NCI-H146 (cell line): ENCODE data around the gene SNRK.

Experiments used
- DNase-seq: peaks from one replicate; lab custom pipeline; 2025; lab: John Stamatoyannopoulos, UW

SNRK gene

DNA sequence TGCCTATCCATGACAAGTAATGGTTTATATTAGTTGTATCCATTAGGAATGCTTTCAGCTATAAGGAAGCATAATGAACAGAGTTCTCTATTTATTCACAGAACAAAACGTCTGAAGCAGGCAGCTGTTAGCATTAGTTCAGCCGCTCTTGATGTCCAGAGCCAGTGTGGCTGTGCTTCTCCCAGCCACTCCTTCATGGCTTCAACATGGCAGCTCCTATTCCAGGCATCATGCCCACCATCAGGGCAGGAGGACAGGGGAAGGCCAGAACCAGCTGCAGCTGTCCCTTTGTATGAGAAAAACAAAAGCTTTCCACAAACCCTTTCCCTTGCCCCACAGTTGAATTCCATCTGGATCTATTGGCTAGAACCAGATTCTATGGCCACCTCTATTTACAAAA, 12.9 kb upstream of the SNRK start:
- DNase-seq: no peak

- DNase-seq: no peak
Measured at GRCh38 chr3:43279082-43279481, 7.3 kb upstream of the SNRK start.

DNA sequence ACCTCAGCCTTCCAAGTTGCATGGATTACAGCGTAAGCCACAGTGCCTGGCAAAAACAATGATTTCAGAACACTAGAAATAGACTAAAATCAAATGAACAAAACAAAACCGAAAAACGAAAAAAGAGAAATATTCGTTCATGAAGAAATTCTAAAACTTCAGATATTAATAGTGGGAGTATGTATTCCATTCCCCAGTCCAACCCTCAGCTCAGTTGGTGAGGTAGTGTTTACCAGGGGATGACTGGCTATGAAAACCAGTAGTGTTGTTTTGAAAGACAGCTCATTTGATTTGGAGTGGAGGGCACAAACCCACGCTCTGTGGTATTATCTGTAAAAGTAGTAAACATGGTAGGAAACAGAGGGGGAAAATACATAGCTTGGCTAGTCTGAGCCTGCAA, 6.8 kb upstream of the SNRK start:
- DNase-seq: no peak

- DNase-seq: no peak
Measured at GRCh38 chr3:43281020-43281419, 5.3 kb upstream of the SNRK start.

DNA sequence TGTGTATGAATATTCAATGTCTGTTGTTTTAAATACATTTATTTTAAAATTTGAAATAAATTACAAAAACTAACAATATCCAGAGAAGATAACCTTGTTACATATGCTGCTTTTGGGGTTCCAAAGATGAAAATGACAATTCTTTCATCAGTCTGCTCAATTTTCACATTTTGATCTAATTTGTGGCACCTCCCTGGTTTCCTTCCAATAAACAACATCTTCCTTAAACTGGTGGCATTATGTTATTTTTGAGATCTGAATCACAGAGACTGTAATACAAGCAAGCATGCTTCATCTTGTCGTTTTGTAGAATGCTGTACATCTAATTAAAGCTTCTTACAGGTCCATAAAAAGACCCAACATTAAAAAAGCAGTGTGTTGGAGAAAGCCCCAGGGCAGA, 2.2 kb upstream of the SNRK start:
- no peak for DNase-seq

DNA sequence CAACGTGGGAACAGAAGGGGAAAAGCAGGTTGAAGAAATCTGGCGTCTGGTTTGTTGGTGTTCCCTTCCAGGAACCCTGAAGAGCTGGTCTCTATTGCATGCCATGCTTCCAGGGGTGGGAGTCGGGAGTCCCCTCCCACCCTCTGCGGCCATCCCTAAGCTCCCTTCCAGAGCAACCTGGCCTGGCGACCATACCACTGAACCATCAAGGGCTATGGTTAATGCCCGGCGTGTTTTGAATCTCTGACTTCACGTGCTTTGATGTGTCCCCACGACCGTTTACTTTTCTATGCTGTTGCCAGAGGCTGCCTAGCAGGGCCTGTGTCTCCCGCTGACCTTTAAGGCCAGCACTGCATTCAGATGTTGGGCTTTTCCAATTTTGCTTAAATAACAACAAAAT, 696 bp upstream of the SNRK start:
- DNase-seq: peak; percentile 19

- DNase-seq: peak; percentile 22
Measured at GRCh38 chr3:43286841-43287499, 630 bp downstream of the SNRK start.

- no peak for DNase-seq
Measured at GRCh38 chr3:43287500-43287873, 1.1 kb downstream of the SNRK start.

DNA sequence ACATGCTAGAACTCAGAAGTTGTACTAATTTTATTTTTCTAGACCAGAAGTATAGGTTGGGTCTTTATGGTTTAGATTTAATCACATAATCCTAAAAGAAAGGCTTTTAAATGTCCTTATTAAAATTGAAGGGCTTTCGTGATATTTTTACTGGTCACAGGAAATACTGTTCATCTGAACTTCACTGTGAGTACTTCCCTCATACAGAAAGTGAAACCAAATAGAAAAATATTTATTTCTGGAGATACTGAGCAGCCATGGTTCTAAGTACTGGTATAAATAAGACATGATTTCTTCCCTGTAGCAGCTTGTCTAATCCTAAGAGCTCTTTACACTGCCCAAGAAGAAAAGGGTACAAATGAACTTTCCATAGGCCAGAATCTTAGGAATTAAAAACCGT, 2.0 kb downstream of the SNRK start:
- no peak for DNase-seq

GRCh38 chr3:43288850-43289249, 2.5 kb downstream of the SNRK start:
- no peak for DNase-seq

DNA sequence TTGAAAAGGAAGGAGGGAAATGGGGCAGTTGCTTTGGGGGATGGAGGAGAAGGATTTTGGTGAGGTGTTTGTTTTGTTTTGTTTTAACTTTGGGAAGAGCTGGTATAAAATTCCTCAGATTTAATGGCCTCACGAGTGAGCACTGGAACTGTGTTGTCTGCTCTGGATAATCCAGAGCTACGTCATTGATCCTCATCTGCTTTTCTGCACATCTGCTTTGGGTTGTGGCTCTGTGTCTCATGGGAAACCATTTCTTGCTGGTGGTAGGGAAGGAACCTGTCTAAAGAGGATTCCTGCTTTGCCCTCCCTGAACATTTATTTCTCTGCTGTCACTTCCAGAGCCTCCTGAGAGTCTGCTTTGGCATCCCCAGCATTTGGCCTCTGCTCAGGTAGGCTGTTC, 3.1 kb downstream of the SNRK start:
- DNase-seq: no peak

- no peak for DNase-seq
Measured at GRCh38 chr3:43289841-43290470, 3.6 kb downstream of the SNRK start.

GRCh38 chr3:43290956-43291355, 4.6 kb downstream of the SNRK start:
- no peak for DNase-seq

- no peak for DNase-seq
Measured at GRCh38 chr3:43291546-43291945, 5.2 kb downstream of the SNRK start.

DNA sequence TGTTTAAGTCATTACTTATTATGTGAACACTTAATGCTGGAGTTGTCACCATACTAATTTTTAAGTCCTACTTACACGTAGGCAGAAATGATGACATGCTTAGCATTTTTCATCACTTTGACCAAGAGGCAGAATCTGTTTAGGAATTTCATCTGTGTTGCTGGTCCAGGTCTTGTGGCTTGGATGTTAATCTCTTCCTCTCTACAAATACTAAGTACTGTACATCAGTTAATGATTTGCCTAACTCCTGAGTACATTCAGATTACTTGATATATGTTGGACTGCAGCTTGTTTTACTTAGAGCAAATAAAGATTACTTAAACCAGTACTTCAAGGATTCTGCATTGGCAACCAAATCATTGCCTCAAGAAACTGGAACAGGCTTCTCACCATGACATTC, 8.6 kb downstream of the SNRK start:
- DNase-seq: no peak

- DNase-seq: no peak
Measured at GRCh38 chr3:43296565-43296964, 10.2 kb downstream of the SNRK start.

- no peak for DNase-seq
Measured at GRCh38 chr3:43298292-43298691, 12.0 kb downstream of the SNRK start.

- no peak for DNase-seq
Measured at GRCh38 chr3:43298761-43299160, 12.4 kb downstream of the SNRK start.

DNA sequence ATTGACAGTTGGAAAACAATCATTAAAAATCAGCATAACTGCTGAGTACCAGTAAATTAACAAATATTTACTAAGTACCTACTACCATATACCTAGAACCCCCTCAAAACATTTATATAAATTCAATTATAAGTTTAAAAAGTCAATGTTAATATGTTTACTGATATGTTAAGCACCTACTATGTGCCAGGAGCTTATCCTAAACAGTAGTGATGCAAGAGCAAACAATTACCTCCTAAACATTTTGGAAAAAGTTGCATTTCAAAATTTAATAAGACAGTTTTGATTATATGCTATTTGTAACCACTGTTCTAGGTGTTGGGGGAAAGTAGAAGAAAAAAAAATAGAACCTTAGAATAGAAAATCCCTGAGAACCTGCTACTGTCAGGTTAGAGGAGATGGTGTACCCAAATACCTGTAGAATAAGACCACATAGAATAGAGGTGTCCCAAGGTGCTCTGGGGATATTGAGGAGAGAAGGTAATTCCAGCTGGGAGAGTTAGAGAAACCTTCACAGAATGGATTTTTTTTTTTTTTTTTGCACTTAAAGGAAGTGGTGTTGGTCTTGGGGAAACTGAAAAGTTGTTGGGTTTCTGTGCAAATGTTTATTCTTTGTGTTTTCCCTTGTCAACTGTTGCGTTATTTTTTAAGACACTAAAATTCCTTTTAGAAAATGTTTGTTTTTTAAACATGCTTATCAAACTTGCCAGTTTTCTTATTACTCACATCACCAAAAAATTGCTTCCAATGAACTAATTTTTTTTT, 16.0 kb downstream of the SNRK start:
- no peak for DNase-seq

- no peak for DNase-seq
Measured at GRCh38 chr3:43304126-43304525, 17.8 kb downstream of the SNRK start.

- no peak for DNase-seq
Measured at GRCh38 chr3:43307226-43307625, 20.9 kb downstream of the SNRK start.

- DNase-seq: no peak
Measured at GRCh38 chr3:43307649-43308048, 21.3 kb downstream of the SNRK start.
